Skeletal muscle tissue (tissue), 4 donors: ENCODE data around the gene DMD. TPM values are rescaled to one million over a fixed set of nuclear protein-coding genes. Genes with fewer than 3 reads are reported as not detected.
"Not testable (repeated sequence)": the region's sequence is repeated elsewhere in the genome, so short reads cannot be mapped to it uniquely, and the experiment has no call there.

ENCODE experiments used
- H3K27ac ChIP-seq: one replicate; pipeline ENCODE4 v1.7.0; 2013; ENCODE audit warnings: mild to moderate bottlenecking, low read depth, low read length, inconsistent platforms
- H3K27me3 ChIP-seq, 3 donors: one replicate each; pipeline ENCODE4 v1.7.0; 2013; ENCODE audit warnings: low read length in 3 of 3; ENCODE audit not compliant: control insufficient read depth in 3 of 3, insufficient read depth in 3 of 3
- H3K36me3 ChIP-seq, 3 donors: one replicate each; pipeline ENCODE4 v1.7.0; 2013; ENCODE audit warnings: low read length in 3 of 3; ENCODE audit not compliant: control insufficient read depth in 3 of 3, insufficient read depth in 3 of 3
- H3K4me1 ChIP-seq, 3 donors: one replicate each; pipeline ENCODE4 v1.7.0; 2013; ENCODE audit warnings: low read length in 3 of 3, mild to moderate bottlenecking in 3 of 3; ENCODE audit not compliant: control insufficient read depth in 3 of 3, insufficient read depth in 3 of 3
- H3K4me3 ChIP-seq, 3 donors: one replicate each; pipeline ENCODE4 v1.7.0; 2013; ENCODE audit warnings: low read length in 3 of 3
- H3K9ac ChIP-seq, 3 donors: one replicate each; pipeline ENCODE4 v1.7.0; 2013; ENCODE audit warnings: low read length in 3 of 3, mild to moderate bottlenecking in 3 of 3, moderate library complexity in 2 of 3, low read depth in 1 of 3
- H3K9me3 ChIP-seq, 3 donors: one replicate each; pipeline ENCODE4 v1.7.0; 2013; ENCODE audit warnings: low read length in 3 of 3; ENCODE audit not compliant: control insufficient read depth in 3 of 3
- total RNA-seq: library from RNA; depleted of rRNA; stranded (reverse); fragments of >200 nt; gene quantifications from one replicate; pipeline ENCODE4 v1.2.3, GENCODE V29; 2014
- donor health status: Osteomylitis.

DMD gene
- total RNA-seq, 1 donor from 2014 or later: 190 TPM

DNA sequence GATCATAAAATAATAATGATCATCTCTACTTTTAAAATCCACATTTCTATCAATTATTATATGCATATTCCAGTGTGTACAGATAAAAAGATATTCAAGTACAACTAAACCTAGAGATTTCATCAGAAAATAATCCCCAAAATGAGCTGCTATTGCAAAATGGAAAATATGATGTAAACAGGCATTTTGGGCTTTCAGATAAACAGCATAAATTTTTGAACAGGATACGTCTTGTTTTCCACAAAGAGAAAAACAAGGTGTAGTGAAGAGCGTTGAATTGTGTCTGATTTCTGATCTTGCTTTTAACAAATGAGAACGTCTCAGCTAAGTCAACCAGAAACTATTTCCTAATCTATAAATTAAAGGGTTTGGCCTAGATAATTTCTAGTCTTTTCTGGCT lies 1789.9 kb downstream of the DMD start:
- Histone ChIP-seq H3K9me3 (no peaks in the 10 kb centered on the region), H3K4me1 (no peaks in the 10 kb centered on the region), H3K27me3 (no peaks in the 10 kb centered on the region), H3K36me3 (no peaks in the 10 kb centered on the region), H3K27ac (no peak overlapping the region), H3K9ac (no peak overlapping the region), H3K4me3 (no peak overlapping the region)

DNA sequence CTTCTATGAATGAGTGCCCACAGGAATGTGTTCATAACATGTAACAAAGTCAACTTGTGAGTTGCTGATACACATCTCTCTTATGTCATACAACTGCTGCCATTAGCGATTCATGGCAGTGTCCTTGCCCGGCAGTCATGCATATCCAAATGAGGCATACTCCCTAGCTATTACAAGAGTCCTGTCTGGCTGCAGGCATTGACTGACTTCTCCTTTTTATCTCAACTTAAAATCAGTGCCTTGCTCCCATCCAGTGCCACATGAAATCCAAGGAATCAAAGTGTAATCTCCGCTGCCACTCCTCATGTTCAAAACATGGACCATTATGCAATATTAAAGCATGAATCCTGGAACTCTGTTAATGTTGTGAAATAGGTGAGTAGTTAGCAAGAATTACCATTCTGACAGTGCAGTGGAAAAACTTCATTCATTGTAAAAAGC lies 1790.6 kb downstream of the DMD start:
- Histone ChIP-seq H3K4me3 (no peak overlapping the region), H3K9me3 (no peaks in the 10 kb centered on the region), H3K27ac (no peak overlapping the region), H3K9ac (no peak overlapping the region), H3K36me3 (no peaks in the 10 kb centered on the region), H3K4me1 (no peaks in the 10 kb centered on the region), H3K27me3 (no peaks in the 10 kb centered on the region)

GRCh38 chrX:31420302-31420701 lies 1791.0 kb downstream of the DMD start:
- H3K27me3 ChIP-seq: no peaks in the 10 kb centered on the region
- no peaks in the 10 kb centered on the region for H3K9me3 ChIP-seq
- H3K9ac ChIP-seq: no peak overlapping the region
- H3K27ac ChIP-seq: no peak overlapping the region
- H3K4me1 ChIP-seq: no peaks in the 10 kb centered on the region
- H3K36me3 ChIP-seq: no peaks in the 10 kb centered on the region
- no peak overlapping the region for H3K4me3 ChIP-seq

DNA sequence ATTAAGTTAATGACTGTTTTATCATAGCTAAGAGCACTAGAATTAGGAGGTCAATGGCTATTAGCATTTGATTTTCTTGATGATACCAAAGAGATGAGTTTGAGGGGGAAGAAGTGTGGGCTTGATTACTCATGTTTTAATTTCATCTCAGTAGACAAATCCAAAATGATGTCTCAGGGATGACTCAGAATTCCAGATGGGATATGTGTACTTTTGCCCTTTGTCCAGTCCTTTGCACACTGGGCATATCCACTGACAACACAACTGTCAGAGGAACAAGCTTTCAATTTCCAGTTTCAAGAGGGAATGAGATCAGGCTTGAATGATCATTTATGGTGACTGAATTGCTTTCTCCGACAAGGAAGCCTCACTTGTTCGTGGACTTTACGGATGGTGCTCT lies 1814.2 kb downstream of the DMD start:
- no peaks in the 10 kb centered on the region for H3K27me3 ChIP-seq
- no peak overlapping the region for H3K27ac ChIP-seq
- H3K9ac ChIP-seq: no peak overlapping the region
- no peaks in the 10 kb centered on the region for H3K9me3 ChIP-seq
- no peak overlapping the region for H3K4me3 ChIP-seq
- no peaks in the 10 kb centered on the region for H3K36me3 ChIP-seq
- no peaks in the 10 kb centered on the region for H3K4me1 ChIP-seq

- Histone ChIP-seq H3K27me3 (no peaks in the 10 kb centered on the region), H3K4me1 (no peaks in the 10 kb centered on the region), H3K9me3 (no peaks in the 10 kb centered on the region), H3K36me3 (no peaks in the 10 kb centered on the region), H3K9ac (no peak overlapping the region), H3K27ac (no peak overlapping the region), H3K4me3 (no peak overlapping the region)
Measured at GRCh38 chrX:31392513-31392912, 1818.8 kb downstream of the DMD start.

- H3K9me3 ChIP-seq: no peaks in the 10 kb centered on the region
- H3K36me3 ChIP-seq: no peaks in the 10 kb centered on the region
- H3K9ac ChIP-seq: no peak overlapping the region
- H3K27ac ChIP-seq: no peak overlapping the region
- H3K4me1 ChIP-seq: no peaks in the 10 kb centered on the region
- no peaks in the 10 kb centered on the region for H3K27me3 ChIP-seq
- H3K4me3 ChIP-seq: no peak overlapping the region
Measured at GRCh38 chrX:31388946-31389345, 1822.4 kb downstream of the DMD start.

- no peaks in the 10 kb centered on the region for H3K36me3 ChIP-seq
- no peak overlapping the region for H3K27ac ChIP-seq
- no peak overlapping the region for H3K9ac ChIP-seq
- no peaks in the 10 kb centered on the region for H3K4me1 ChIP-seq
- H3K4me3 ChIP-seq: no peak overlapping the region
- no peaks in the 10 kb centered on the region for H3K9me3 ChIP-seq
- H3K27me3 ChIP-seq: no peaks in the 10 kb centered on the region
Measured at GRCh38 chrX:31384471-31384870, 1826.9 kb downstream of the DMD start.

DNA sequence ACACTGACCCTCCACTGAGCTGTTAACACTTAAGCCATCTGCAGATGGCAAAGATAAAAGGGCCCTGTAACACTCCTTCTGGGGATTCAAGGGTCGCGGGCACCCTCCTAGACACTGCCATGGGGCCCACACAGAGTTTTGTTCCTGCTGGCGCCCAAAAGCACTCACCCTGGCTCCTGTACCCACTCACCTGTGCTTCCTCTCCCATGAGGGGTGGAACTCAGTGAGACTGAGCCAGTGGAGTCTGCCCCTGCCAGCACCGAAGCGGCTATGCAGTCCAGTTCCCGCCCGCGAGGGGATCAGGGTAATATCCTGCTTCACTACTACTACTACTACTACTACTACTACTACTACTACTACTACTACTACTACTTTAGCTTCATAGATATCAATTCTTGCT lies 1827.4 kb downstream of the DMD start:
- no peak overlapping the region for H3K9ac ChIP-seq
- H3K27ac ChIP-seq: no peak overlapping the region
- no peaks in the 10 kb centered on the region for H3K9me3 ChIP-seq
- no peaks in the 10 kb centered on the region for H3K4me1 ChIP-seq
- H3K27me3 ChIP-seq: no peaks in the 10 kb centered on the region
- no peak overlapping the region for H3K4me3 ChIP-seq
- no peaks in the 10 kb centered on the region for H3K36me3 ChIP-seq

- not testable (repeated sequence) for H3K4me1 ChIP-seq, H3K27ac ChIP-seq, H3K4me3 ChIP-seq, H3K9ac ChIP-seq, H3K27me3 ChIP-seq, H3K9me3 ChIP-seq, H3K36me3 ChIP-seq
Measured at GRCh38 chrX:31378973-31379372, 1832.4 kb downstream of the DMD start.

GRCh38 chrX:31377821-31378220 lies 1833.5 kb downstream of the DMD start:
- H3K4me1 ChIP-seq, H3K27ac ChIP-seq: not testable (repeated sequence)

GRCh38 chrX:31376408-31377022 lies 1834.8 kb downstream of the DMD start:
- no peak overlapping the region for H3K4me3 ChIP-seq
- H3K9me3 ChIP-seq: no peaks in the 10 kb centered on the region
- no peaks in the 10 kb centered on the region for H3K4me1 ChIP-seq
- no peak overlapping the region for H3K27ac ChIP-seq
- no peaks in the 10 kb centered on the region for H3K36me3 ChIP-seq
- H3K9ac ChIP-seq: no peak overlapping the region
- H3K27me3 ChIP-seq: no peaks in the 10 kb centered on the region

More at GRCh38 chrX:31377821-31378220, 1833.5 kb downstream of the DMD start:
- not testable (repeated sequence) for H3K36me3 ChIP-seq, H3K9me3 ChIP-seq, H3K9ac ChIP-seq, H3K27me3 ChIP-seq, H3K4me3 ChIP-seq
